ENCODE measurements around the gene SRMS.
"Not testable (repeated sequence)": the region's sequence is repeated elsewhere in the genome, so short reads cannot be mapped to it uniquely, and the experiment has no call there.

SRMS gene

DNA sequence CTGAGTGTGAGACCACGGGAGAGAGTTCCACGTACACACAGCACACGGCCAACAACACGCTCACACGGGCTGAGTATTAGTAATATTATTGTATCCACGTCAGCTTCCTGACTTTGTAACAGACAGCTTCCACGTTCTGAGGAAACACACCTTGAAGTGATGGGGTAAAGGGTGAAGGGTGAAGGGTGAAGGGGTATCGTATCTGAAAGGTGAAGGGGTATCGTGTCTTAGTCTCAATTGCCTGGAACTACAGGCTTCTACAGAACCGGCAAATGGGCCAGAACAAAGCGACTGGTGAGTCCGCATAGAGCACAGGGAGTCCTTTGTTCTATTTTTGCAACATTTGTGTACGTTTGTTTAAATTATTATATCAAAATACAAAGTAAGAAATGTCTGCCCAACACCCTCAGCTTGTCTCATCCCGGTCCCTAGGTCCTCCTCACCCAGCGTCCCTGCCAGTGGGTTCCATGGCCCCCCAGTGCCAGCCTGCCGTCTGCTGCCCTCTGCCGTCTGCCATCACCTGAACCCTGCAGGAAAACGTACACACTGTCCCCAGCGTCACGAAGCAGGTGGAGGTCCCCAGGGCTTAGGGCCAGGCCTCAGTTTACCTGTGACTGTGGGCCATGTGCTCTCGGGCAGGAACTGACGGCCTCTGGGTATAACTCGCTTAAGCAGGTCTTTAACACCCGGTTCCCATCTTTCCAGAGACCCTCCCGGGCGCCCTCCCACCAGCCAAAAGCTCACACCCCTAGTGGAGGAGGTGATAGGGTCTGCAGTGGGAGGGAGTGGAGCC, 30.9 kb upstream of the SRMS start:
- DNase-seq = no peak

- no peak for DNase-seq
Observed at GRCh38 chr20:63577317-63577894, 29.9 kb upstream of the SRMS start.

- no peak for DNase-seq
Observed at GRCh38 chr20:63576311-63576710, 28.8 kb upstream of the SRMS start.

GRCh38 chr20:63574829-63575743, 27.5 kb upstream of the SRMS start:
- no peak for DNase-seq

GRCh38 chr20:63574156-63574828, 26.7 kb upstream of the SRMS start, which contains the start of gene HELZ2:
Gene HELZ2, minus strand, starts transcription at chr20:63574239. Its CDS starts 1,854 bp downstream, at chr20:63572385.
- DNase-seq = peak; percentile 47

- no peak for DNase-seq
Observed at GRCh38 chr20:63573647-63574131, 26.1 kb upstream of the SRMS start.

- no peak for DNase-seq
Observed at GRCh38 chr20:63572788-63573646, 25.5 kb upstream of the SRMS start.

DNA sequence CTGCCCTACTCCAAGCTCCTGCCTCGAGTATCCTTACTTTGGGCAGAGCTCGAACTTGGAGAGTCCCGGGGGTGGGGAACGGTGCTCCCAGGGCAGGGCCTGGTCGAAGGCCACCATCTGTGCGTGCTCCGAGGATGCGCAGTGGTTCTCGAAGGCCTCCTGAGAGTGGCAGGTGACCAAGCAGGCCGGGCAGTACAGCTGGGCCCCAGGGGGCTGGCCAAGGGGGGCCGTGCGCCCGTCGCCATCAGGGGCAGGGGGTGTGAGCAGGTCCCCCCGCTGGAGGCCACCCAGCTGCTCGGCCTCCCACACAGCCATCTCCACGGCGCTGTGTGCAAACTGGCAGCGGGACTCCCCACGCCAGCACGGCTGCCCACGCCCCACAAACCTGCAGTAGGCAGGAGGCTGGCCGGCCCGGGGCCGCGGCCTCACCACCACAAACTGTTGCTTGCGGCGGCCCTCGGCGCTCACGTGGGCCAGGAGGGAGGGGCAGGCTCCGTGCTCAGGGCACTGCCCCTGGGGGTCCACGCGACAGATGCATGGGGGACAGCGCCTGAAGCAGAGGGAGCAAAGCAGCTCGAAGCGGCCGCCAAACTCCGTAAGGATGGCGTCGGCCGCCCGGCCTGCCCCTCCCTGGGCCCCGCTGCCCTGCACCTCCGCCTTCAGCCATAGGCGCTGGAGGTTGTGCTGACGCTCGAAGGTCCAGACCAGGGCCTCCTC, 24.7 kb upstream of the SRMS start:
- no peak for DNase-seq

GRCh38 chr20:63571087-63571478, 23.5 kb upstream of the SRMS start:
- not testable (repeated sequence) for DNase-seq

- DNase-seq = no peak
Observed at GRCh38 chr20:63570281-63571086, 22.9 kb upstream of the SRMS start.

GRCh38 chr20:63568986-63569949, 21.7 kb upstream of the SRMS start:
- DNase-seq = no peak

DNA sequence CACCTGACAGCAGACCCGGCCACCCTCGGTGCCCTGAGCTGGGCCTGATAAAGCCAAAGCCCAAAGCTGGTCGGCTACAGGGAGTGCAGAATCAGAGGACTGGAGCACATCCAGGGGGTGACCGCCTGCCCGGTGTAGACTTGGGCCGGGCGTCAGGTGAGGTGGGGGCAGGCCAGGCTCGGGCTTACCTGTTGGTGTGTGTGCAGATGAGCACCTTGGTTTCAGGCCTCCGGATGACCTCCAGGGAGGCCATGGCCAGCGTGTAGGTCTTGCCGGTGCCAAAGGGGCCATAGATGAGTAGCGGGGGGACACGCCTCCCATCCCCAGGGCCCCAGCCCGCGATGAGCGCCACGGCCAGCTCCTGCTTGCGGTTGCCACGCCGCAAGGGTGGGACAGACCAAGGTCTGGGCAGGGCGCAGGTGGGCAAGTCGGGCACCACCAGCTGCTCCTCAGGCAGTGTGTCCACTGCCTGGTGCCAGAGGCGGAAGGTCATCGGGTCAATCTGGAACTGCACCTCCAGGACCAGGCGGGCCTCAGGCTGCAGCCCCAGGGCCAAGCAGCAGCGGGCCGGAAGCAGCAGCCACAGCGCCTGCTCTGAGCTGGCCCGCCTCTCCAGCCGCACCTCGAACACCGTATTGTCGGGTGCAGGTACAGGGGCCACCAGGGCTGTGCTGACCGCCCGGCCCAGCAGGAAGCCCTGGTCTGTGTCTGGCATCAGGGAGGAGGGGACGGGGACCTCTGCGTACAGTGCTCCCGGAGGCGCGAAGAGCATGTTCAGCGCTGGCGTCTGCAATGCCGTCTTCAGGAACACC, 20.8 kb upstream of the SRMS start:
- no peak for DNase-seq

DNA sequence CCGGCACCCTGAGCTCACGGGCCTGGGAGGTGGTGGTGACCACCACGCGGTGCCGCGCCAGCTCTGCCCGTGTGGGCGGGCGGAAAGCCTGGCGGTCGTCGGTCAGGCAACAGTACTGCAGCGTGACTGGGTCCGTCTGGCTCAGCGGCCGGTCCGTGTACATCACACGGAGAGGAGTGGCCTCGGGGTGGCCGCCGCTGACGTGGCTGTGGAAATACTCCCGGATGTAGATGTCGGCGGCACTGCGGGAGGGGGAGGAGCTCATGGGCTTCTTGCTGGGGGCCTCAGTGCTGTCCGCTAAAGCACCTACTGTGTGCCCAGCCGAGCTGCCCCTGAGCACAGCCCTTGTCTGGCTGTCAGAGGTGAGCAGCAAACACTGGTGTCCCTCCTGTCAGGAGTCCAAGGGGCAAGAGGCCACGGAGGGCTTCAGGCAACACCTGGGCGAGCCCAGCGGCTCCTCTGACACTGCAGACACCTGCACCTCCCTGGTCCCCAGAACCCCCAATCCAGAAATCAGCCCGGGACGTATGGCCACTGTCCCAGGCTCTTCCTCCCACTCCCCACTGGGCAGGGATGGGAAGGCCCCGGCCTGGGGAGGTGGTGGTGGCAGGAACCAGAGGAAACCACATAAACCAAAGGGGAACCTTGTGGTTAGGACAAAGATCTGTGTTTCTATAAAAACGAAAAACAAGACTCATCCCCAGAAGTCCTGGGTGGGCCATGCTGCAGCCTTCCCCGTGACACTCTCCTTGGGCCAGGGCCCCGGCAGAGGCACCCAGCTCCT, 20.0 kb upstream of the SRMS start:
- peak; percentile 49 for DNase-seq

- DNase-seq = no peak
Observed at GRCh38 chr20:63567136-63567385, 19.5 kb upstream of the SRMS start.

- no peak for DNase-seq
Observed at GRCh38 chr20:63566395-63567135, 19.0 kb upstream of the SRMS start.

DNA sequence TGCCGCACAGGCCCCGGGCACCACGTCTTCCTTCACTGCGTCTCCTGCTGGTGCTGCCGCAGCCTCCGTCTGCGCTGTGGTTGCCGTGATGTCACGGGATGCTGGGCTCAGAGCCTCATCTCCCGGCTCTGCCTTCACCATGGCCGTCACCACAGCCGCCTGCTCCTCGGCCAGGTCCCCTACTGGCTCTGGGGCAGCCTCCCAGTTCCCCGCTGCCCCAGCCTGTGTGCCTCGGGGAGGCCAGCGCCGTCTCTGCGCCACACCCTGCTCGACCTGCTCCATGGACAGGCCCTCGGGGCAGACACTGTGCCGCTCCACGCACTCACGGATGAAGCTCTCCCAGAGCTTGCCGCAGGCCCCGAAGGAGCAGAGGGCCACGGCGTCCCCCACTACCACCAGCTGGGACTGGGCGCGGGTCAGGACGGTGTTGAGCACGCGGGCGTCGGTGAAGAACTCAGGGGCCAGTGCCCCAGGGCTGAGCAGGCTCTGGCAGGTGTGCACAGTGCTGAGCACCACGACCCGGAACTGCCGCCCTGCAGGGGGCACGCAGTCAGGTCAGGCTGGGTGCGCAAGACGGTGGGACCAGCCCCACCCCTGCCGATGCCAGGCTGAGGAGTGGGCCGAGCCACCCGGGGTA, 18.3 kb upstream of the SRMS start:
- DNase-seq = no peak

Measured in stimulated activated CD4-positive, alpha-beta T cell treated with anti-CD3 and anti-CD28 coated beads, Interleukin-4, amount 100 ng/mL, for 24 hours (primary cell).